Erythroblast (primary cell): ENCODE results near the gene PC.
A peak's percentile ranks its signal among the peaks of the same experiment; 100 is the strongest.

Source experiments
- DNase-seq, 2 experiments: peaks; one replicate each; lab custom pipeline; 2025; lab: John Stamatoyannopoulos, UW
- GATA1 ChIP-seq: IDR thresholded peaks from 2 replicates; pipeline ENCODE4 v1.6.1; 2011; ENCODE audit warnings: low read depth, mild to moderate bottlenecking, control low read depth, low read length, moderate library complexity
- POLR2A ChIP-seq: IDR thresholded peaks from 2 replicates; pipeline ENCODE4 v1.6.1; 2011; ENCODE audit warnings: mild to moderate bottlenecking, low read length

Gene PC

GRCh38 chr11:66874232-66874631, 84.0 kb downstream of the PC start:
- no peak for TF ChIP-seq POLR2A
- TF ChIP-seq GATA1 = no peak
- no peak for DNase-seq

GRCh38 chr11:66871521-66871901, 86.7 kb downstream of the PC start:
- no peak for TF ChIP-seq GATA1
- no peak for TF ChIP-seq POLR2A
- no peak for DNase-seq

- no peak for DNase-seq
- TF ChIP-seq POLR2A = no peak
- no peak for TF ChIP-seq GATA1
These were observed 87.3 kb downstream of the PC start for GRCh38 chr11:66870616-66871520.

DNA sequence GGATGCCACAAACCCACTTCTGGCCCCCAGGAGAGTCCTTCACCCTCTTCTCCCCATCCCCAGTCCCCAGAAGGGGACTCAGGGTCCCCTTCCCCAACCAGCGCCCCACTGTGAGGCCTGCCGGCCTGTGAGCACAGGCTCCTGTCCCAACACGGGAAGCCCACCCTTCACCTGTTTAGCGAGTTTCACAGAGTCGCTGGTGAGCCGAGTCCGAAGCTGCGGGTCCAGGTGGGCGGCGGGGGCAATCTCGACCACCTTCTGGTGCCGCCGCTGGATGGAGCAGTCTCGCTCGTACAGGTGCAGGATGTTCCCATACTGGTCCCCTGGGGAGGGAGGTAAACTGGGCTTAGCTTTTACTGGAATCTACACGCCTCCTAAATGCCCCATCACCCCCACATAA, 88.1 kb downstream of the PC start:
- TF ChIP-seq POLR2A = no peak
- TF ChIP-seq GATA1 = no peak
- no peak for DNase-seq

DNA sequence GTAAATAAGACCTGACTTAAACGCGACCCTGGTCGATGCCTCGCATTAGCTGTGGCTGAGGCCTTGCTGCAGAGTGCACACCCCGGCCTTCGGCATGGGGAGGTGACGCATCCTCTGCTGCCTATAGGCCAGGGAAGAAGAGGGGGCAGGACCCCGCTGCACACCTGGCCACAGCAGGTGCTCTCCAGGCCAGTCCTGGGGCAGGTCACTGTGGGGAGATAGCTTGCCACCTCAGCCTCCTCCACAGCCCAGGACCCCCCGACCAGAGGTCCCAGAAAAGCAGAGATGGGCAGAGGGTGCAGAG, 88.7 kb downstream of the PC start:
- TF ChIP-seq GATA1 = no peak
- TF ChIP-seq POLR2A = no peak
- DNase-seq = no peak

GRCh38 chr11:66868726-66869566, 89.2 kb downstream of the PC start:
- DNase-seq = peak; percentile 79 to 85
- TF ChIP-seq GATA1 (no peak), POLR2A (no peak)

- DNase-seq = no peak
- no peak for TF ChIP-seq POLR2A
- TF ChIP-seq GATA1 = no peak
These were observed 90.0 kb downstream of the PC start for GRCh38 chr11:66868082-66868725.

- no peak for DNase-seq
- TF ChIP-seq POLR2A (no peak), GATA1 (no peak)
These were observed 90.7 kb downstream of the PC start for GRCh38 chr11:66867425-66868040.

GRCh38 chr11:66866511-66866986, 91.6 kb downstream of the PC start:
- TF ChIP-seq GATA1 (no peak), POLR2A (no peak)
- DNase-seq = no peak

DNA sequence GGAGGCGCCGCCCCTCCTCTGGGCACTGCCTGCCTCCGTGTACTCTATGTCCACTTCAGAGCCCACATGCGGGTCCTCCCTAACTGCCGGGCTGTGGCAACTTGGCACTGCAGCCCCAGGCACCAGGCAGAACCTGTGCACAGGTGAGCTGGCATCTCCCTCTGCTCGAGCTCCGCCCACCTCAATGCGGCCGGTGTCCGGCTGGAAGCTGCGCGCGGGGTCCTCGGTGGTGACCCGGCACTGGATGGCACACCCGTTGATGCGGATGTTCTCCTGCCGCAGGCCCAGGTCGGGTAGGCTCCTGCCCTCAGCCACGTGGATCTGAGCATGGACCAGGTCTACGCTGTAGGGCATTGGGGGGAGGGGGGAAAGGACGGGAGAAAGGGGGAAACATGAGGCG, 92.2 kb downstream of the PC start:
- TF ChIP-seq GATA1 (no peak), POLR2A (no peak)
- DNase-seq = no peak

DNA sequence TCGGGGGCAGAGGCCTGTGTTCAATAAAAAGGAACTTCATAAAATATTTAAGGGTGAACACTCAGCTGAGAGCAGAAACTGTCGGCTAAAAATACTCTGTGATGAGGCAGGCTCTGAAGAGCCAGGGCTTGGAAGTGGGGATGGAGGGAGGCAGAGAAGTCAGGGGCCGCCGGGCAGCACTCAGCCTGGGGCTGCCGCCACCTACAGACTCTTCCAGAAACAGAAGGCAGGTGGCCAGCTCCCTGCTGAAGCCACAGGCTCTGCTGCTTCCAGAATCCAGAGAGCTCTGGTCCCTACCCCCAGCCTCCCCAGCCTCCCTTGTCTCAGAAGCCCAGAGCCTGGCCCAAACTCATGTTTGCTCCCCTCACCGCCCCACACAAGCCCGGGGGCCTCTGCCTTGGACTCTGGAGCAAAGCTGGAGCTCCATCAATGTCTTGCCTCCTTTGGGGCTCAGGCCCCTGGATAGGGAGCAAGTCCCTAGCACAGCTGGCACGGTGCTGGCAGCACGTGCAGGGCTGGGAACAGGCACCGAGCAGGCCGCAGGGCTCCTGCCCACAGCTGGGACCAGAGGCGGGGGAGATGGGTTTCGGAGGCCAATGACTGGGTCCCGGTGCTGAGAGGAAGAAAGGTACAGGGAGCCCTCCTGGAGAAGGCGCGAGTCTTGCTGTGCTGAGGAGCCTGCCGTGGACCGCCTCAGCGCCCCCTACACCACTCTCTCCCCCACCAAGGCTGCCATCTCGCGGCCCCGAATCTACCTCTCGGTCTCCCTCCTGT, 93.1 kb downstream of the PC start:
- no peak for DNase-seq
- TF ChIP-seq POLR2A (no peak), GATA1 (no peak)

DNA sequence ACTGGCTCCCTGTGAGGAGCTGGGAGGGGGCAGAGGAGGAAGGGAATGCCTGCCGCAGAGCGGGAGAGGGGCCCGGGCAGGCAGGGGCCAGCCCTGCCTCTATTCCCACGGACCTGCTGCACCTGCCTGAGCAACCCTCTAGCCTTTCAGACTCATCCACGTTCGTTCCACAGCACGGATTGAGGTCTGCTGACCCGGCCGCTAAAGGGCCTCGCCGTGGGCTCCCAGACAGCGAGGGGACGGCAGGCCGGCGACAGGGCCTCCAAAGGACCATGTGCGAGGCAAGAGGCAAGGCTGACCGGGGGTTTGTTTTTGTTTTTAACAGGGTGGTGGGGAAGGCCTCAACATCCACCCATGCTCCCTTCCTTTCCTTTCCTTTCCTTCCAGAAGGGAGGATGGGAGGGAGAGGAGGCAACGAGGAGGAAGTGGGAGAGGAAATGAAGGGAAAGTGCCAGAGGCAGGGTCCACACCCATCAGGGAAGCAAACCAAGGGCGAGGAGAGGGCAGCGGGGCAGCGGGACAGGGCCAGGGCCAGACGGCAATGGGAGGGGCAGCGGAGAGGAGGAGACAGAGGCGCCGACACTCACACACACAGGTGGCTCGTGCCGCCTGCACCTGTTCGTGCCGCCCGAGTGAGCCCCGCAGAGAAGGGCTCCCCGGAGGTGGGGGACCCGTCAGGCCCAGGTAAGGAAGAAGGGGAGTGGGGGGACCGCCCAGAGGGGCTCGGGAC, 93.8 kb downstream of the PC start:
- TF ChIP-seq GATA1 = no peak
- no peak for TF ChIP-seq POLR2A
- no peak for DNase-seq
